SK-N-SH (cell line): ENCODE measurements around the gene PEF1. TPM values are rescaled to one million over a fixed set of nuclear protein-coding genes. Genes with fewer than 3 reads are reported as not detected.

Experiments
- CTCF ChIA-PET: fragments of 300-600, 350-600 bp; formaldehyde crosslinking; extraction: SDS; loops from one replicate; lab custom pipeline; 2021; lab: Yijun Ruan, JAX
- POLR2A ChIA-PET: fragments of 350-600 bp; sonication (Branson Sonifier 250); formaldehyde crosslinking; extraction: SDS; loops from one replicate; lab custom pipeline; 2020; ENCODE audit warnings: antibody characterized with exemption, inconsistent platforms; lab: Yijun Ruan, JAX
- DNase-seq: peaks from one replicate; pipeline ENCODE4 v3.0.0; 2012
- H2AFZ ChIP-seq: fragments of 200-600 bp; sonication (generic); 2 replicates; pipeline ENCODE4 v1.8.1; 2016; ENCODE audit warnings: antibody characterized with exemption, mild to moderate bottlenecking, low read depth
- H3F3A ChIP-seq: fragments of 200-600 bp; sonication (generic); replicated peaks from 2 replicates; pipeline ENCODE3; 2016; ENCODE audit warnings: antibody characterized with exemption, mild to moderate bottlenecking; ENCODE audit not compliant: insufficient read depth
- H3K27ac ChIP-seq, 2 experiments: fragments of 200-500 bp in 1 of 2; fragments of 200-600 bp in 1 of 2; sonication (Bioruptor generic) in 1 of 2; sonication (generic), shearing (Covaris generic) in 1 of 2; 2 replicates each; pipeline versions ENCODE4 v1.5.1 to v1.6.1; 2014 to 2016; ENCODE audit warnings: low read depth in 2 of 2, inconsistent platforms in 1 of 2, low read length in 1 of 2, mild to moderate bottlenecking in 1 of 2, mixed read lengths in 1 of 2
- H3K27me3 ChIP-seq: fragments of 200-600 bp; sonication (generic), shearing (Covaris generic); 2 replicates; pipeline ENCODE4 v1.6.1; 2016; ENCODE audit warnings: mixed run types; ENCODE audit not compliant: insufficient read depth
- H3K36me3 ChIP-seq, 2 experiments: fragments of 200-500 bp in 1 of 2; fragments of 200-600 bp in 1 of 2; sonication (Bioruptor generic) in 1 of 2; sonication (generic) in 1 of 2; replicated peaks in 1 of 2; 2 replicates each; pipeline versions ENCODE3 to v1.5.1; 2014 to 2016; ENCODE audit warnings: low read length in 1 of 2, mild to moderate bottlenecking in 1 of 2; ENCODE audit not compliant: insufficient read depth in 2 of 2, control insufficient read depth in 1 of 2
- H3K4me1 ChIP-seq, 2 experiments: fragments of 200-500 bp in 1 of 2; fragments of 200-600 bp in 1 of 2; sonication (Bioruptor generic) in 1 of 2; sonication (generic), shearing (Covaris generic) in 1 of 2; 2 replicates each; pipeline versions ENCODE4 v1.5.1 to v1.6.1; 2014 to 2016; ENCODE audit warnings: low read depth in 1 of 2, low read length in 1 of 2, mixed run types in 1 of 2; ENCODE audit not compliant: insufficient read depth in 2 of 2, control insufficient read depth in 1 of 2
- H3K4me2 ChIP-seq: fragments of 200-600 bp; sonication (generic), shearing (Covaris generic); 2 replicates; pipeline ENCODE4 v1.6.1; 2017; ENCODE audit warnings: mixed run types
- H3K4me3 ChIP-seq, 2 experiments: fragments of 200-500 bp in 1 of 2; fragments of 200-600 bp in 1 of 2; sonication (Bioruptor generic) in 1 of 2; sonication (generic), shearing (Covaris generic) in 1 of 2; 2 replicates each; pipeline versions ENCODE4 v1.5.1 to v1.8.1; 2014 to 2016; ENCODE audit warnings: low read depth in 2 of 2, inconsistent platforms in 1 of 2, low read length in 1 of 2, mild to moderate bottlenecking in 1 of 2, mixed read lengths in 1 of 2, moderate library complexity in 1 of 2
- H3K79me2 ChIP-seq: fragments of 200-600 bp; sonication (generic); 2 replicates; pipeline ENCODE4 v1.8.1; 2017; ENCODE audit warnings: mild to moderate bottlenecking; ENCODE audit not compliant: insufficient read depth
- H3K9ac ChIP-seq: fragments of 200-600 bp; sonication (generic); 2 replicates; pipeline ENCODE4 v1.6.1; 2017; ENCODE audit warnings: mixed run types
- H3K9me2 ChIP-seq: fragments of 200-600 bp; sonication (generic); 2 replicates; pipeline ENCODE4 v1.6.1; 2017; ENCODE audit warnings: mixed run types
- H3K9me3 ChIP-seq: fragments of 200-600 bp; sonication (generic); 2 replicates; pipeline ENCODE4 v1.6.1; 2017; ENCODE audit warnings: mixed run types, mild to moderate bottlenecking, moderate library complexity
- H4K20me1 ChIP-seq: fragments of 200-600 bp; sonication (generic); 2 replicates; pipeline ENCODE4 v1.6.1; 2017; ENCODE audit warnings: mild to moderate bottlenecking, mixed run types; ENCODE audit not compliant: insufficient read depth
- EZH2phosphoT487 ChIP-seq: fragments of 200-600 bp; sonication (generic); IDR thresholded peaks from 2 replicates; pipeline ENCODE4 v1.6.1; 2017; ENCODE audit warnings: low read depth, mixed run types, mild to moderate bottlenecking, antibody characterized with exemption, moderate library complexity, borderline replicate concordance
- FOSL2 ChIP-seq: IDR thresholded peaks from 2 replicates; pipeline ENCODE4 v1.4.0; 2012; ENCODE audit warnings: low read depth, mild to moderate bottlenecking, moderate library complexity, borderline replicate concordance
- FOXJ3 ChIP-seq: sonication (generic); formaldehyde crosslinking; IDR thresholded peaks from 2 replicates; pipeline ENCODE4 v1.5.1; 2020; ENCODE audit warnings: mild to moderate bottlenecking, missing genetic modification reagents
- GABPA ChIP-seq: IDR thresholded peaks from 2 replicates; pipeline ENCODE4 v1.4.0; 2012; ENCODE audit warnings: low read depth, mild to moderate bottlenecking
- RFX5 ChIP-seq: IDR thresholded peaks from 2 replicates; pipeline ENCODE4 v1.6.1; 2012; ENCODE audit warnings: mild to moderate bottlenecking, improper control_type of control experiment, low read length
- RXRA ChIP-seq: IDR thresholded peaks from 2 replicates; pipeline ENCODE4 v1.4.0; 2012; ENCODE audit warnings: low read depth, mild to moderate bottlenecking, borderline replicate concordance
- TAF1 ChIP-seq: IDR thresholded peaks from 2 replicates; pipeline ENCODE4 v1.6.1; 2012; ENCODE audit warnings: low read depth, mild to moderate bottlenecking, low read length, moderate library complexity, borderline replicate concordance
- WGBS: methylation state at CpG from one replicate; pipeline ENCODE4 v1.1.6; 2017; ENCODE audit warnings: low lambda C conversion rate; 5-methylcytosine and 5-hydroxymethylcytosine counted together
- polyA plus RNA-seq, 3 experiments: library from polyadenylated mRNA; depleted of rRNA; stranded (reverse); fragments of >200 nt; gene quantifications; 2 replicates each; pipeline ENCODE4 v1.2.3, GENCODE V29; 2012
- TF ChIP-seq, protein P1 (sequence below): fragments of 150-350 bp; IDR thresholded peaks from 2 replicates; pipeline ENCODE4 v1.6.1; 2017; ENCODE audit warnings: antibody characterized with exemption, low read length, low read depth, borderline replicate concordance
- TF ChIP-seq, protein P2 (sequence below): fragments of 200-600 bp; sonication (generic); IDR thresholded peaks from 2 replicates; pipeline ENCODE4 v1.6.1; 2017; ENCODE audit warnings: antibody characterized with exemption, mild to moderate bottlenecking, moderate library complexity
- TF ChIP-seq, protein P3 (sequence below): IDR thresholded peaks from 2 replicates; pipeline ENCODE4 v1.4.0; 2012; ENCODE audit warnings: low read depth

PEF1 gene
- polyA plus RNA-seq, 1 of the 3 experiments (the other 2 are of a cell fraction) = 51.9 TPM

DNA sequence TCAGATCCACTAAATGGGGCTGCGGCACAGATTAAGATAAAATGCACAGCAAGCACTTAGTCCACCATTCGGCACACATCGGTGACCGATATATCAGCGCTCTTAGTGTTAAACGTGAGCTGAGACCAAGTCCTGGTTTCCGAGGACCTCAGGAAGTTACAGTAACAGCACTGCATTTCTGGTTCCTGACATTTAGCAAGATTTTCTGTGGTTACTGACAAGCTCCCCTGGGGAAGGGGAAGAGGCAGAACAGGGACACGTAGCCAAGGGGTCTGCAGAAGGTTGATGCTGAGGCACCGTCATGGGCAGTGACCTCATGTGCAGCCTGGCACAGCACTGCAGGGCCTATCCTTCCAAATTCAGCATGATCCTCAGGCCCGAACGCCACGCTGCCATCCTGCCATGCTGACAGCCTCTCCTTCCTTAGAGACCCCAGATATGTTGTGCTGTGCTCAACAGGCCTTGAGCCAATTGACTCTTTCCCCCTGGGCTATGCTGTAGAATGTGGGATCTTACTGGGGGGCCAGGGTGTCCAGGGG, 13.4 kb upstream of the PEF1 start:
- no peaks in the 10 kb centered on the region for H3K9me2 ChIP-seq
- H3K4me2 ChIP-seq = no peak overlapping the region
- CTCF ChIA-PET = interaction anchor here (1.3 to 1.8 kb wide), 4 partner anchors 58 to 131 kb away, joined by 3 to 7 read pairs (median 4); no protein-coding TSS in a partner anchor
- no peak for TF ChIP-seq FOSL2
- TF ChIP-seq, protein P1, sequence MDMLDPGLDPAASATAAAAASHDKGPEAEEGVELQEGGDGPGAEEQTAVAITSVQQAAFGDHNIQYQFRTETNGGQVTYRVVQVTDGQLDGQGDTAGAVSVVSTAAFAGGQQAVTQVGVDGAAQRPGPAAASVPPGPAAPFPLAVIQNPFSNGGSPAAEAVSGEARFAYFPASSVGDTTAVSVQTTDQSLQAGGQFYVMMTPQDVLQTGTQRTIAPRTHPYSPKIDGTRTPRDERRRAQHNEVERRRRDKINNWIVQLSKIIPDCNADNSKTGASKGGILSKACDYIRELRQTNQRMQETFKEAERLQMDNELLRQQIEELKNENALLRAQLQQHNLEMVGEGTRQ = no peak
- TF ChIP-seq EZH2phosphoT487 = no peak
- TF ChIP-seq, protein P2, sequence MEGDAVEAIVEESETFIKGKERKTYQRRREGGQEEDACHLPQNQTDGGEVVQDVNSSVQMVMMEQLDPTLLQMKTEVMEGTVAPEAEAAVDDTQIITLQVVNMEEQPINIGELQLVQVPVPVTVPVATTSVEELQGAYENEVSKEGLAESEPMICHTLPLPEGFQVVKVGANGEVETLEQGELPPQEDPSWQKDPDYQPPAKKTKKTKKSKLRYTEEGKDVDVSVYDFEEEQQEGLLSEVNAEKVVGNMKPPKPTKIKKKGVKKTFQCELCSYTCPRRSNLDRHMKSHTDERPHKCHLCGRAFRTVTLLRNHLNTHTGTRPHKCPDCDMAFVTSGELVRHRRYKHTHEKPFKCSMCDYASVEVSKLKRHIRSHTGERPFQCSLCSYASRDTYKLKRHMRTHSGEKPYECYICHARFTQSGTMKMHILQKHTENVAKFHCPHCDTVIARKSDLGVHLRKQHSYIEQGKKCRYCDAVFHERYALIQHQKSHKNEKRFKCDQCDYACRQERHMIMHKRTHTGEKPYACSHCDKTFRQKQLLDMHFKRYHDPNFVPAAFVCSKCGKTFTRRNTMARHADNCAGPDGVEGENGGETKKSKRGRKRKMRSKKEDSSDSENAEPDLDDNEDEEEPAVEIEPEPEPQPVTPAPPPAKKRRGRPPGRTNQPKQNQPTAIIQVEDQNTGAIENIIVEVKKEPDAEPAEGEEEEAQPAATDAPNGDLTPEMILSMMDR = no peak
- TF ChIP-seq RFX5 = no peak
- no peak for TF ChIP-seq GABPA
- TF ChIP-seq RXRA = no peak
- TF ChIP-seq, protein P3, sequence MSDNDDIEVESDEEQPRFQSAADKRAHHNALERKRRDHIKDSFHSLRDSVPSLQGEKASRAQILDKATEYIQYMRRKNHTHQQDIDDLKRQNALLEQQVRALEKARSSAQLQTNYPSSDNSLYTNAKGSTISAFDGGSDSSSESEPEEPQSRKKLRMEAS = no peak
- no peak for TF ChIP-seq TAF1
- TF ChIP-seq, all 33 proteins: peak for 0
- no peaks in the 10 kb centered on the region for H3K27me3 ChIP-seq
- H3K9ac ChIP-seq = no peak overlapping the region
- no peak for DNase-seq
- no peak overlapping the region for H2AFZ ChIP-seq
- 93% methylated on average over 12 of the region's 12 CpGs for WGBS
- no peaks in the 10 kb centered on the region for H4K20me1 ChIP-seq
- H3K36me3 ChIP-seq = peaks cover 0 to 3% of the 10 kb centered on the region in 2 experiments
- POLR2A ChIA-PET = no interaction called here
- no peaks in the 10 kb centered on the region for H3F3A ChIP-seq
- H3K4me1 ChIP-seq = peaks cover 0 to 4% of the 10 kb centered on the region in 2 experiments; a peak in 1 of 4 replicates
- no peaks in the 10 kb centered on the region for H3K9me3 ChIP-seq
- no peak overlapping the region for H3K4me3 ChIP-seq
- no peak overlapping the region for H3K27ac ChIP-seq
- no peaks in the 10 kb centered on the region for H3K79me2 ChIP-seq

DNA sequence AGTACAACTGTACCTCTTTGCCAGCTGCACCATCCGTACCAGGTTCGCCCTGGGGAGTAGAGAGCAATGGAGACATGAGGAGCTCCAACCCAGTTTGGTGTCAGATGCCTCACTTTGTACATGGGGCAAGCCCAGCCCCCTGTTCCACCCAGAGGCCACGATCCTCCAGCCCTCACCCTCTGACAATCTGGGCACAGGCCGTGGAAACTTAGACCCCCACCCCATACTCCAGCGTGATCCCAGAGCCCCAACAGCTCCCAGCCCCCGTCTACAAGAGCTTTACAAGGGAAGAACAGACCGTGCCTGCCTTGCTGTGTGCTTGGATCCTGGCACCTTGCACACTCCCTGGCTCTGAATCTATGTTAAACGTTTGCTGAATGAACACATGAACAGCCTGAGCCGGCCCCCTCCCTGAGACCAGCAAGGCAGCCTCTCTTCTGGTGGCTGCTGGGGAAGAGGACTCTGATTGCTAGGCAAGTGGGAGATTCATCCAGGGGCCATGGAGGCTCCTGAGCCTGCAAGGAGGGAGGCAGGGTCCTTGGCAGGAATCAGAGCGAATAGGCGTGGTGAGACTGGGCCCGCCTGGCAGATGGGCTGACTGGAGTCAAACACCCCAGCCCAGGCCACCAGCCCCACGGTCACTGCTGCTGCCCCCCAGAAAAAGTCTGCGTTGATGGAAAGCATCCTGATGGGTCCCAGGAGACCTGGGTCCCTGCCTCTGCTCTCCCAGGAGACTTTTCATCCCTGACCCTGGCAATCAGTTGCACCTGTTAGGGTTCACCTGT, 12.5 kb upstream of the PEF1 start:
- Histone ChIP-seq H3K9me2 (no peaks in the 10 kb centered on the region), H3K4me2 (no peak overlapping the region), H3K27me3 (no peaks in the 10 kb centered on the region), H3K79me2 (no peaks in the 10 kb centered on the region), H3K9me3 (no peaks in the 10 kb centered on the region), H3K36me3 (peaks cover 0 to 3% of the 10 kb centered on the region in 2 experiments), H3K9ac (no peak overlapping the region), H4K20me1 (no peaks in the 10 kb centered on the region), H3F3A (no peaks in the 10 kb centered on the region), H2AFZ (no peak overlapping the region), H3K4me3 (no peak overlapping the region), H3K27ac (no peak overlapping the region), H3K4me1 (peaks cover 0 to 4% of the 10 kb centered on the region in 2 experiments; a peak in 1 of 4 replicates)
- DNase-seq = no peak
- TF ChIP-seq FOXJ3 (CRISPR knock-in tag) = no peak
- POLR2A ChIA-PET = no interaction called here
- 82% methylated on average over 9 of the region's 14 CpGs for WGBS
- CTCF ChIA-PET = interaction anchor here (1.3 to 1.8 kb wide), 4 partner anchors 58 to 132 kb away, joined by 3 to 7 read pairs (median 4); no protein-coding TSS in a partner anchor
